Measurements from ENCODE around the gene SBK2.

The SBK2 gene

DNA sequence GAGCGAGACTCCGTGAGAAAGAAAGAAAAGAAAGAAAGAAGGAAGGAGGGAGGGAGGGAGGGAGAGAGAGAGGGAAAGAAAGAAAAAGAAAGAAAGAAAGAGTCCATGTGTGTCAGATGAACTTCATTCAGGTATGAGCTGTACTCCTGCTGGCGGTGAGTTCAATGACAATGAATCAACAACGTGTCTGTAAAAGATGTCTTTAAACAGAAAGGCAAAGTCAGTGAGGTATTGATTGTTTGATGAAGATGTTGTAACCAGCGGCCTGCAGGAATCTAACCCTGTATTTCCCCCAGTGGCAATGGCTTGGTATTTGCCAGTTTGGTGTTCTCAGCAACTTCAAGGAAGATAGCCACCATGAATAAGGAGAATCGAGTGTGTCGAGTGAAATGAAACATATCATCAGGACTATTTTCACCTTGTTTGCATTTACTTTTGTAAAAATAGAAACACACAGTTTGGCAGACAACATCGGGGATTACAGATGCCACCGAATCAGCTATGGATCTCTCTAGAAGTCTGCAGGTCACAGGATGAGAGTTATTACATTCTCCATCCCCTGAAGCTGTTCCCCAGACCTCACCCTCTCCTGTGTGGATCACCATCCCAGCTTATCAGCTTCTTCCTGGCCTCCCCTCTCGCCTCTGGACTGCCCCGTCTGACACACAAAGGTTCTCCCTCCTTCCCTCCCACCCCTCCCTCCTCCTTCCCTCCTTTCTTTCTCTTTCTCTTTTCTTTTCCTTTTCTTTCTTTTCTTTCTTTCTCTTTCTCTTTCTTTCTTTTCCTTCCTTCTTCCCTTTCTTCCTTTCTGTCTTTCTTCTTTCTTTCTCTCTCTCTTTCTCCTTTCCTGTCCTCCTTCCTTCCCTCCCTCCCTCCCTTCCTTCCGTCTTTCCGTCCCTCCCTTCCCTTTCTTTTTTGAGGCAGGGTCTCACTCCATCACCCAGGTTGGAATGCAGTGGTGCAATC is 16.6 kb upstream of the SBK2 start:
- DNase-seq: peak; percentile 6

DNA sequence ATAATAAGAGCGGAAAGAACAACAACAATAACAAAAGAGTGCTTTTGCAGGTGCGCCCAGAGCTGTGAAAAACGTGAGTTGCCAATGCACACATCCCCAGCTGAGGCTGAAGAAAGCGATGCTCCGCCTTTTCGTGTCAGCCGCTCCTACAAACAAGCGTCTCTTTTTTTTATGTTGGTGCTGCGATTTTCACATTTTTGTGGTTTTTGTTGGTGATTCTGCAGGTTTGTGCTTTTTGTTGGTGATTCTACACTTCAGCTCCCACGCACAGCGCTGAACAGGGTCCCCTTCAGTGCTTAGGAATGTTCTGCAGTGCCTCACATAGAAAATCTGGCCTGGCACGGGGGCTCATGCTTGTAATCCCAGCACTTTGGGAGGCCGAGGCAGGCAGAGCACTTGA is 15.7 kb upstream of the SBK2 start:
- DNase-seq: peak; percentile 90

GRCh38 chr19:55552206-55552605 is 15.3 kb upstream of the SBK2 start:
- DNase-seq: no peak

DNA sequence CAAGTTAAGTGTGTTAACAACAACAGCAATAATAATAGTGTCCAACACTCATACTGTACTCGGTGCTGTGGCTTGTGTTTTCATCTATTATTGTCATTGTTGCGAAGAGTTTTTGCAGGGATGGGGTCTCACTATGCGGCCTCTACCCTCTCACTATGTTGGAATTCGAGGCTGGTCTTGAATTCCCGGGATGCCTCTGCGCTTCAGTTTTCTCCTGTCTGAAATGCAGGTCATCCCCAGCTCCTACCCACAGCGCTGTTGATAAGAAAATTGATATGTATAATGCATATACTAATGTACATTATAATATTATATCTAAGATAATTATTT is 13.4 kb upstream of the SBK2 start:
- DNase-seq: peak; percentile 37

DNA sequence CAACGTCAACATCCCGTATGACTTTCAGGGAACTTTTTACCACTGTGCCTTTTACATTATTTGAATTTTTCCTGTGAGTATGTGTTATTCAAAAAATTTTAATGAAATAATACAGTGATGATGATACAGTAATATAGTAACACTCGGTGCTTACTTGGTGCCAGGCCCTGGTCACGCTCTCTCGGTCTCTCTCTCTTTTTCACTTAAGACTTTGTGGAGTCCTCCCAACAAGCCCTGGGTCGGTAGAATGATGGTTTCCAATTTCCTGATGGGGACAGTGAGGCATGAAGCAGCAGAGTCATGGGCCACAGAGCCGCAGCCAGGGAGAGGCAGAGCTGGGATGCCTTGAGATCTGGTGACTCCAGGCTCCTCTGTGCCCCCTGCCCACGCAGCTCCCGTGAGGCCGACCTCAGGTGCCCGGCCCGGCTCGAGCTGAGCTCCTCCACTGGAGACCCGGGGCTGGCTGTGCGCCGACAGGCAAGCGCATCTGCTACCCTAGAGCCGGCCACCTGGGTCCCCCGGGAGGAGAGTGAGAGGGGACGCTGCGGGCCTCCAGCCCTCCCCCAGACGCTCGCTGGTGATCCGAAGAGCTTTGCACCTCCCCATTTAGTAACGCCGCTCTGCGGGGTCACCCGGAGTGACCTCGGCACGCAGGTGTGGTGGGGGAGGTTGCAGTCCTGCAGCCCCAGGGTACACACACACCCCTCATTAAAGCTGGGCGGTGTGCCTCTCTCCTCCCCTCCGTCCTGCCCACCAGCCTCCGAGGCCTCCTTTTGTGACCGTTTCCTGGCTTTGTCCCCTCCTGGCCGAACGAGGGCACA is 12.8 kb upstream of the SBK2 start:
- peak; percentile 92 for DNase-seq

- peak; percentile 55 for DNase-seq
Measured at GRCh38 chr19:55546822-55547614, 10.1 kb upstream of the SBK2 start.

GRCh38 chr19:55546011-55546410 is 9.1 kb upstream of the SBK2 start:
- no peak for DNase-seq

GRCh38 chr19:55545443-55545842 is 8.5 kb upstream of the SBK2 start, which contains the start of gene SBK3:
TSS of gene SBK3 (minus strand) at chr19:55545543. CDS start at chr19:55545543, 0 bp downstream.
- DNase-seq: no peak

GRCh38 chr19:55544776-55545439 is 8.0 kb upstream of the SBK2 start:
- no peak for DNase-seq

GRCh38 chr19:55544014-55544413 is 7.1 kb upstream of the SBK2 start:
- no peak for DNase-seq

GRCh38 chr19:55543567-55543966 is 6.6 kb upstream of the SBK2 start:
- no peak for DNase-seq

DNA sequence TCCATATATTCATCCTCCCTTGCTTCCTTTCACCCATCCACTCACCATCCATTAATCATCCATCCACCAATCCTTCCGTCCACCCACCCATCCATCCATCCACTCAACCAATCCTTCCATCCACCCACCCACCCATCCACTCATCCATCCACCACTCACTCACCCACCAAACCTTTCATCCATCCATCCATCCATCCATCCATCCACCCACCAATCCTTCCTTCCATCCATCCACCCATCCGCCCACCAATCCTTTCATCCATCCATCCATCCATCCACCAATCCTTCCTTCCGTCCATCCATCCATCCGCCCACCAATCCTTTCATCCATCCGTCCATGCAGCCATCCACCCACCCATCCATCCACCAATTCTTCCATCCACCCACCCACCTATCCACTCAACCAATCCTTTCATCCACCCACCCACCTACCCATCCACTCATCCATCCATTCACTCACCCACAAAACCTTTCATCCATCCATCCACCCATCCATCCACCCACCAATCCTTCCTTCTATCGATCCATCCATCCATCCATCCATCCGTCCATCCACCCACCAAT is 5.4 kb upstream of the SBK2 start:
- DNase-seq: no peak

DNA sequence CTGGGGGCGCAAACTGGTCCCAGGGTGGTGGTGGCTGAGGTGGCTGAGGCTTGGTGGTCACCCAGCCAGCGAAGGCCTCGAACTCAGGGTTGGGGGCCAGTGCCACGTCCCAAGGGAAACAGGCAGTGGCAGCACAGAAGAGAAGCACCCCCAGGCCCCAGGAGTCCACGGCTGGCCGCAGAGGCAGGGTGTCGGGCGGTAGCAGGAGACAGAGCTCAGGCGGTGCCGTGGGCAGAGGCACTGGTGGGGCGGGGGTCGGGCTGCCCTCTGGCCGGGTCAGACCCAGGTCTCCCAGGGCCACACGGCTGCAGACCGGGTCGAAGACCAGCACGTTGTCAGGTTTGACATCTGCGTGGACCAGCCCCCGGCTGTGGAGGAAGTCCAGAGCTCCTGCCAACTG is 4.2 kb upstream of the SBK2 start:
- no peak for DNase-seq

DNA sequence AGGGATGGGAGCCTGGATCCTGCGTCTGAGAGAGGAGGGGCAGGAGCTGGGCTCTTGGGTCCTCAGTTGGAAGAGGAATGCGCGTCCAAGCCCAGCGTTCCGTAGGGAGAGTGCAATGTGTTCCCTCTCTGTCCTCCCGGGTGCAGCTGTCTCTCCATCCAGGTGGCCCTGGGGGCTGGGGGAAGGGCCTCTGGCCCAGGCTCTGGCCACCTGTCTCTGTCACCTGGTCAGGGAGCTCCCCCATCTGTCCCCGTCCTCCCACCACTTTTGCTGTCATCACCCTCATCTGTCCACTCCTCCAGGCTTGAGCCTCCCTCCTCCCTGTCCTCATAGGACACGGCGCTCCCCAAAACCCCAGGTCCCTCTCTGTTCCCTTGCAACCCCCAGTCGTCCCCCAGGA is 3.7 kb upstream of the SBK2 start:
- no peak for DNase-seq

GRCh38 chr19:55539090-55539984 is 2.4 kb upstream of the SBK2 start:
- no peak for DNase-seq

DNA sequence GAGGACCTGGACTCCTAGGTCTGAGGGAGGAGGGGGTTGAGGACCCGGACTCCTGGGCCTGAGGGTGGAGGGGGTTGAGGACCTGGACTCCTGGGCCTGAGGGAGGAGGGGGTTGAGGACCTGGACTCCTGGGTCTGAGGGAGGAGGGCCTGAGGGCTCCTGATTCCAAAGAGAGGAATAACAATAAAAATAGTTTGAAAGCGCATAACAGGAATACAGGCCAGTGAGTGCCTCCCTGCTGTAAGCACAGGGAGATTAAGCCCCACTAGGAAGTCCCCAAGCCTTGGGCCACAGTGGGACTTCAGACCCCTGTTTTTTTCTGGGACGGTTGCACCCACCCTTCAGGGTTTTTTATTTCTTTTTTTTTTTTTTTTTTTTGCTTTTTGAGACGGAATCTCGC is 1.2 kb upstream of the SBK2 start:
- no peak for DNase-seq

GRCh38 chr19:55537741-55538111 is 793 bp upstream of the SBK2 start:
- DNase-seq: peak; percentile 38

DNA sequence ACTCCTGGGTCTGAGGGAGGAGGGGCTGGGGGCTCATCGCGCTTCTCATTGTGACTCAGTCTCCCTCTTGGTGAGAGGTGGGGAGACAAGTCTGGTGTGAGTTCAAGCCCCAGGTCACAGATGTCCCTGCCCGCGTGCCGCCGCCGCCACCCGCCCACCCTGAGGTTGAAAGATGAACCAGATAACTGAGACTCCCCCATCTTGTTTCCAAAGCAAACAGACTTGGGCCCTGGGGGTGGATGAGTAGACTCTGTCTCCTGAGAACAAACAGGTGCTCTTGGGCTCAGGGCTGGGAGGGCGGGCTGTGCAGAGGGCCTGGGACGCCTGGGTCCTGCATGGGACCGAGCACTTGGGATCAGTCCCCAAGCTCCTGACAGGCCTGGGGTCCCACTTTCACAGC is 567 bp downstream of the SBK2 start:
- DNase-seq: no peak

DNA sequence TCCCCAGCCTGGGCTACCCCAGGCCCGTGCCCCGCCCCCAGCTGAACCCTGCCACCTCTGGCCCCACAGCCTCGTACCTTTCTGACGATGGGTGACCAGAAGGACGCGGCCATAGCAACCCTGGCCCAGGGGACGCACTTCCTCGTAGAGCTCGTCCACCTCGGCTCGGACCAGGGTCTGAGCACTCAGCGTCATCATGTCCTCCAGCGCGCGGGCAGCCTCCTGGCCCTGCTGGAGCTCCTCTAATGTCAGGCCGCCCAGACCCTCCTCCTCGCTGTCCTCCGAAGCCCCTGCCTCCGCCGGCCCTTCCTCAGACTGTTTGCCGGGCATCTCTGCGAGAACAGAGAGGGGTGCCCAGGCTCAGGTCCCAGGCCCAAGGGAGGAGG is 975 bp downstream of the SBK2 start:
- DNase-seq: no peak

- no peak for DNase-seq
Measured at GRCh38 chr19:55535173-55535964, 1.6 kb downstream of the SBK2 start.
